ENCODE results near the gene ODAD4. TPM values are rescaled to one million over a fixed set of nuclear protein-coding genes. Genes with fewer than 3 reads are reported as not detected.

ODAD4 gene
- total RNA-seq, 1 experiment from 2014 or later = 0.98 TPM

GRCh38 chr17:41932816-41933389 lies 2.5 kb downstream of the ODAD4 start:
- DNase-seq (ENCODE audit: low read depth, low spot score) = no peak
- in situ Hi-C loops (cut with HindIII; ENCODE audit: low pct_unique_long_range_greater_than_20kb, low sequenced_read_pairs) = no loop called here

- in situ Hi-C loops (cut with HindIII; ENCODE audit: low pct_unique_long_range_greater_than_20kb, low sequenced_read_pairs) = no loop called here
- DNase-seq (ENCODE audit: low read depth, low spot score) = no peak
Measured at GRCh38 chr17:41935641-41936040, 5.2 kb downstream of the ODAD4 start.

- no peak for DNase-seq (ENCODE audit: low read depth, low spot score)
- in situ Hi-C loops (cut with HindIII; ENCODE audit: low pct_unique_long_range_greater_than_20kb, low sequenced_read_pairs) = no loop called here
Measured at GRCh38 chr17:41937970-41938954, 7.8 kb downstream of the ODAD4 start.

- DNase-seq (ENCODE audit: low read depth, low spot score) = no peak
- in situ Hi-C loops (cut with HindIII; ENCODE audit: low pct_unique_long_range_greater_than_20kb, low sequenced_read_pairs) = no loop called here
Measured at GRCh38 chr17:41939044-41939692, 8.8 kb downstream of the ODAD4 start.

GRCh38 chr17:41939693-41940090 lies 9.3 kb downstream of the ODAD4 start:
- no peak for DNase-seq (ENCODE audit: low read depth, low spot score)
- in situ Hi-C loops (cut with HindIII; ENCODE audit: low pct_unique_long_range_greater_than_20kb, low sequenced_read_pairs) = no loop called here

- in situ Hi-C loops (cut with HindIII; ENCODE audit: low pct_unique_long_range_greater_than_20kb, low sequenced_read_pairs) = no loop called here
- no peak for DNase-seq (ENCODE audit: low read depth, low spot score)
Measured at GRCh38 chr17:41941168-41941567, 10.8 kb downstream of the ODAD4 start.

- no peak for DNase-seq (ENCODE audit: low read depth, low spot score)
- in situ Hi-C loops (cut with HindIII; ENCODE audit: low pct_unique_long_range_greater_than_20kb, low sequenced_read_pairs) = no loop called here
Measured at GRCh38 chr17:41942626-41943373, 12.4 kb downstream of the ODAD4 start.

GRCh38 chr17:41943492-41943891 lies 13.1 kb downstream of the ODAD4 start:
- DNase-seq (ENCODE audit: low read depth, low spot score) = no peak
- in situ Hi-C loops (cut with HindIII; ENCODE audit: low pct_unique_long_range_greater_than_20kb, low sequenced_read_pairs) = no loop called here

GRCh38 chr17:41944943-41945342 lies 14.5 kb downstream of the ODAD4 start:
- in situ Hi-C loops (cut with HindIII; ENCODE audit: low pct_unique_long_range_greater_than_20kb, low sequenced_read_pairs) = no loop called here
- DNase-seq (ENCODE audit: low read depth, low spot score) = no peak

GRCh38 chr17:41948762-41949460 lies 18.5 kb downstream of the ODAD4 start:
- DNase-seq (ENCODE audit: low read depth, low spot score) = no peak
- in situ Hi-C loops (cut with HindIII; ENCODE audit: low pct_unique_long_range_greater_than_20kb, low sequenced_read_pairs) = no loop called here

GRCh38 chr17:41956522-41956921 lies 26.1 kb downstream of the ODAD4 start:
- in situ Hi-C loops (cut with HindIII; ENCODE audit: low pct_unique_long_range_greater_than_20kb, low sequenced_read_pairs) = no loop called here
- DNase-seq (ENCODE audit: low read depth, low spot score) = no peak

GRCh38 chr17:41957031-41957868 lies 26.8 kb downstream of the ODAD4 start:
- DNase-seq (ENCODE audit: low read depth, low spot score) = peak; percentile 32
- in situ Hi-C loops (cut with HindIII; ENCODE audit: low pct_unique_long_range_greater_than_20kb, low sequenced_read_pairs) = no loop called here

- DNase-seq (ENCODE audit: low read depth, low spot score) = no peak
- in situ Hi-C loops (cut with HindIII; ENCODE audit: low pct_unique_long_range_greater_than_20kb, low sequenced_read_pairs) = no loop called here
Measured at GRCh38 chr17:41957869-41958439, 27.5 kb downstream of the ODAD4 start.

GRCh38 chr17:41959030-41959335 lies 28.6 kb downstream of the ODAD4 start:
- DNase-seq (ENCODE audit: low read depth, low spot score) = no peak
- in situ Hi-C loops (cut with HindIII; ENCODE audit: low pct_unique_long_range_greater_than_20kb, low sequenced_read_pairs) = no loop called here

GRCh38 chr17:41959336-41960095 lies 29.1 kb downstream of the ODAD4 start:
- peak; percentile 81 for DNase-seq (ENCODE audit: low read depth, low spot score)
- in situ Hi-C loops (cut with HindIII; ENCODE audit: low pct_unique_long_range_greater_than_20kb, low sequenced_read_pairs) = no loop called here

GRCh38 chr17:41962111-41962510 lies 31.7 kb downstream of the ODAD4 start:
- in situ Hi-C loops (cut with HindIII; ENCODE audit: low pct_unique_long_range_greater_than_20kb, low sequenced_read_pairs) = no loop called here

More at GRCh38 chr17:41962111-41962510, 31.7 kb downstream of the ODAD4 start:
- no peak for DNase-seq (ENCODE audit: low read depth, low spot score)
